AG04449 (cell line): ENCODE data around the gene ITGB3.

Experiments
- CTCF ChIA-PET: fragments of 350-600 bp; formaldehyde crosslinking; extraction: SDS; loops from one replicate; lab custom pipeline; 2021; ENCODE audit warnings: antibody characterized with exemption; lab: Yijun Ruan, JAX
- POLR2A ChIA-PET: fragments of 400-600, 350-600 bp; formaldehyde crosslinking; extraction: SDS; loops from one replicate; lab custom pipeline; 2020; ENCODE audit warnings: antibody characterized with exemption, inconsistent platforms; lab: Yijun Ruan, JAX
- DNase-seq: peaks from one replicate; pipeline ENCODE4 v3.0.0-alpha.2; 2010; ENCODE audit warnings: low read depth, low spot score
- H3K4me3 ChIP-seq: 2 replicates; pipeline ENCODE4 v1.5.1; 2011; ENCODE audit warnings: low read depth, mild to moderate bottlenecking, control low read depth, low read length
- CTCF ChIP-seq: IDR thresholded peaks from one replicate; pipeline ENCODE4 v1.5.1; 2011; ENCODE audit warnings: mild to moderate bottlenecking, moderate library complexity, low read length, control low read depth, inconsistent platforms; ENCODE audit not compliant: insufficient read depth; ENCODE audit errors: missing control alignments

ITGB3 gene

DNA sequence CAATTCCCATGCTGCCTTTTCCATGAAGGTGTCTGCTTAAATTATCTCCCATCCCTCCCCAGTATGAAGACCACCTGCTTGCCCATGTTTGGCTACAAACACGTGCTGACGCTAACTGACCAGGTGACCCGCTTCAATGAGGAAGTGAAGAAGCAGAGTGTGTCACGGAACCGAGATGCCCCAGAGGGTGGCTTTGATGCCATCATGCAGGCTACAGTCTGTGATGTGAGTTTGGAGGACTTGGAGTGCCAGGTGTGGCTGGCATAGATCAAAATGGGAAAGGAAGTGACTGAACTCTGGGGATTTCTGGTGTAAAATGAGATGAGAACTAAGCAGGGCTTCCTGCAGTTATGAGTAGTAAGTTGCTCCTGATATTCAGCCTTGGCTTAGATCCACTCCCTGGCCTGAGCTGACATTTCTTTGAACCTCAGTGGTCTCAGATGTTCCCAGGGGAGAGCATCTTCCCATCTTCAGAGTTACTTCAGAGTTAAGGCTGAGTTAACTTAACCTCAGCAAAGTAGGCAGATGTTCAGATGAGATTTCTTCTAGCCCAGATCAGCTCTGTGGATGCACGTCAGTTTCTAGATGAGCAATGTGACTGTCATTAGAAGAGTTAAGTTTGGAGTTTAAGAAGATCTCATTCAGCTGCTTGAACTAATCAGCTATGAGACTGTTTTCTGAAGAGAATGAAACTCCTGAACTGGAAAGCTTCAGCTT is 32.7 kb downstream of the ITGB3 start:
- H3K4me3 ChIP-seq, result no peak overlapping the region
- POLR2A ChIA-PET, result interaction anchor here (0.9 kb wide), 1 partner anchor 11 kb away, joined by 4 read pairs; no protein-coding TSS in a partner anchor
- TF ChIP-seq CTCF, result no peak
- no peak for DNase-seq
- CTCF ChIA-PET, result interaction anchor here (1.9 kb wide), 1 partner anchor 57 kb away, joined by 5 read pairs; no protein-coding TSS in a partner anchor

DNA sequence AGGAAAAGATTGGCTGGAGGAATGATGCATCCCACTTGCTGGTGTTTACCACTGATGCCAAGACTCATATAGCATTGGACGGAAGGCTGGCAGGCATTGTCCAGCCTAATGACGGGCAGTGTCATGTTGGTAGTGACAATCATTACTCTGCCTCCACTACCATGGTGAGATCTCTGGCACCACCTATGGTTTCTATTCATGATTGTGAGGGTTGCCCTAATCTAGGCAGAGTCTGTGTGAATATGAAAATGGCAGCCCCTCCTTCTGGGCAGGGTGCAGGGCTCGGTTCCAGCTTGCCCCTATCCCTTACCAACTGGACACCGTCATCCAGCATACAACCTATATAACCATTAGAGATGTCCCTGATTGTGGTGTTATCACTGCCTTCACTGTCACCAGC is 33.4 kb downstream of the ITGB3 start:
- ChIA-PET CTCF (interaction anchor here (1.9 kb wide), 1 partner anchor 58 kb away, joined by 5 read pairs; no protein-coding TSS in a partner anchor), POLR2A (interaction anchor here (0.9 kb wide), 1 partner anchor 12 kb away, joined by 4 read pairs; no protein-coding TSS in a partner anchor)
- no peak for TF ChIP-seq CTCF
- no peak overlapping the region for H3K4me3 ChIP-seq
- no peak for DNase-seq

GRCh38 chr17:47287639-47288038 is 34.0 kb downstream of the ITGB3 start:
- TF ChIP-seq CTCF, result no peak
- no peak for DNase-seq
- POLR2A ChIA-PET, result no interaction called here

GRCh38 chr17:47288531-47289116 is 35.0 kb downstream of the ITGB3 start:
- CTCF ChIA-PET, result interaction anchor here (1.7 to 1.9 kb wide), 2 partner anchors 27 to 59 kb away, joined by 4 to 5 read pairs; no protein-coding TSS in a partner anchor
- POLR2A ChIA-PET, result no interaction called here

More at GRCh38 chr17:47287639-47288038, 34.0 kb downstream of the ITGB3 start:
- H3K4me3 ChIP-seq, result no peak overlapping the region
- CTCF ChIA-PET, result interaction anchor here (1.7 to 1.9 kb wide), 2 partner anchors 28 to 58 kb away, joined by 4 to 5 read pairs; no protein-coding TSS in a partner anchor

GRCh38 chr17:47289302-47289701 is 35.7 kb downstream of the ITGB3 start:
- no peak for TF ChIP-seq CTCF
- H3K4me3 ChIP-seq, result no peak overlapping the region
- ChIA-PET CTCF (interaction anchor here (1.7 kb wide), 2 partner anchors 9 to 27 kb away, joined by 4 to 5 read pairs; no protein-coding TSS in a partner anchor), POLR2A (no interaction called here)
- DNase-seq, result no peak

More at GRCh38 chr17:47288531-47289116, 35.0 kb downstream of the ITGB3 start:
- DNase-seq, result no peak
- no peak for TF ChIP-seq CTCF
- no peak overlapping the region for H3K4me3 ChIP-seq

DNA sequence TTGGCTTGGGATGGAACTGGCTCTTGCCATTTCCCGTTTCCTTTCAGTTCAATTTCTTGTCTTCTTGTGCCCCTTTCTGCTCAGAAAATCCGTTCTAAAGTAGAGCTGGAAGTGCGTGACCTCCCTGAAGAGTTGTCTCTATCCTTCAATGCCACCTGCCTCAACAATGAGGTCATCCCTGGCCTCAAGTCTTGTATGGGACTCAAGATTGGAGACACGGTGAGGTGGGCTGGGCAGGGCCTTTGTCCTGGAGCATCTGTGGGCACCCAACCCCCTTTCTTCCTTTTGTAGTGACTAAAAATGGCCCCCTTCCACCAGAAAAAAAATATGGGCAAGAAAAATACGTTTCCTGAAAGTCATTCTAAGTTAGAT is 37.2 kb downstream of the ITGB3 start:
- DNase-seq, result no peak
- POLR2A ChIA-PET, result no interaction called here
- H3K4me3 ChIP-seq, result no peak overlapping the region
- no peak for TF ChIP-seq CTCF
- CTCF ChIA-PET, result interaction anchor here (1.4 to 1.7 kb wide), 2 partner anchors 10 to 24 kb away, joined by 3 to 5 read pairs; no protein-coding TSS in a partner anchor
